Fibroblast of lung (primary cell): ENCODE data around the gene TNFSF18.

Source experiments
- EZH2 ChIP-seq: IDR thresholded peaks from 2 replicates; pipeline ENCODE4 v1.5.1; 2012; ENCODE audit warnings: low read length, control low read depth, mild to moderate bottlenecking; ENCODE audit errors: missing control alignments
- TF ChIP-seq, protein P1 (sequence below), 2 donors: IDR thresholded peaks in 1 of 2; conservative IDR thresholded peaks in 1 of 2; 1 replicate in 1 of 2; 2 replicates in 1 of 2; pipeline ENCODE4 v1.5.1; 2011 to 2012; ENCODE audit warnings: low read length in 2 of 2, control low read depth in 1 of 2, inconsistent platforms in 1 of 2, low read depth in 1 of 2, mild to moderate bottlenecking in 1 of 2

DNA sequence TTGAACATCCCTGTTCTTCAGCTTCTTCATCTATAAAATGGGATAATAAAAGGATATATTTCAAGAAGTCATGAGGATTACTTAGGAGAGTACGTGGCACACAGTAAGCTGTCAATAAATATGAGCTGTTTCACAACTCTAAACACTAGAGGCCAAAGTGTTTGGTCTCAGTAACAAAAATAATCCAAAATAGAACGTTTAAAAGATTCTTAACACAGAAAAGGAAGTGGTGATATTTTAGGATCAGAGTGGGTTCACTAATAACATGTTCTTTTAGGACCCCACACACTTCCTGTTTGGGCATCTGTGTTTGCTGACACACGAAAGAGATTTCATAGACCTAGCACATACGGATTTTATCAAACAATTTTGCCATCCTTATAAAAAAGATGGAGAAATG lies 32.9 kb downstream of the TNFSF18 start:
- TF ChIP-seq, protein P1, sequence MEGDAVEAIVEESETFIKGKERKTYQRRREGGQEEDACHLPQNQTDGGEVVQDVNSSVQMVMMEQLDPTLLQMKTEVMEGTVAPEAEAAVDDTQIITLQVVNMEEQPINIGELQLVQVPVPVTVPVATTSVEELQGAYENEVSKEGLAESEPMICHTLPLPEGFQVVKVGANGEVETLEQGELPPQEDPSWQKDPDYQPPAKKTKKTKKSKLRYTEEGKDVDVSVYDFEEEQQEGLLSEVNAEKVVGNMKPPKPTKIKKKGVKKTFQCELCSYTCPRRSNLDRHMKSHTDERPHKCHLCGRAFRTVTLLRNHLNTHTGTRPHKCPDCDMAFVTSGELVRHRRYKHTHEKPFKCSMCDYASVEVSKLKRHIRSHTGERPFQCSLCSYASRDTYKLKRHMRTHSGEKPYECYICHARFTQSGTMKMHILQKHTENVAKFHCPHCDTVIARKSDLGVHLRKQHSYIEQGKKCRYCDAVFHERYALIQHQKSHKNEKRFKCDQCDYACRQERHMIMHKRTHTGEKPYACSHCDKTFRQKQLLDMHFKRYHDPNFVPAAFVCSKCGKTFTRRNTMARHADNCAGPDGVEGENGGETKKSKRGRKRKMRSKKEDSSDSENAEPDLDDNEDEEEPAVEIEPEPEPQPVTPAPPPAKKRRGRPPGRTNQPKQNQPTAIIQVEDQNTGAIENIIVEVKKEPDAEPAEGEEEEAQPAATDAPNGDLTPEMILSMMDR (conservative IDR thresholded peaks at IDR 0.05 in 1 of 2, IDR thresholded peaks at IDR 0.05 in 1 of 2; ENCODE audit: low read depth in 1 of 2, low read length in 2 of 2), result no peak
- no peak for TF ChIP-seq EZH2
